ENCODE measurements around the gene PTMS.

The PTMS gene

DNA sequence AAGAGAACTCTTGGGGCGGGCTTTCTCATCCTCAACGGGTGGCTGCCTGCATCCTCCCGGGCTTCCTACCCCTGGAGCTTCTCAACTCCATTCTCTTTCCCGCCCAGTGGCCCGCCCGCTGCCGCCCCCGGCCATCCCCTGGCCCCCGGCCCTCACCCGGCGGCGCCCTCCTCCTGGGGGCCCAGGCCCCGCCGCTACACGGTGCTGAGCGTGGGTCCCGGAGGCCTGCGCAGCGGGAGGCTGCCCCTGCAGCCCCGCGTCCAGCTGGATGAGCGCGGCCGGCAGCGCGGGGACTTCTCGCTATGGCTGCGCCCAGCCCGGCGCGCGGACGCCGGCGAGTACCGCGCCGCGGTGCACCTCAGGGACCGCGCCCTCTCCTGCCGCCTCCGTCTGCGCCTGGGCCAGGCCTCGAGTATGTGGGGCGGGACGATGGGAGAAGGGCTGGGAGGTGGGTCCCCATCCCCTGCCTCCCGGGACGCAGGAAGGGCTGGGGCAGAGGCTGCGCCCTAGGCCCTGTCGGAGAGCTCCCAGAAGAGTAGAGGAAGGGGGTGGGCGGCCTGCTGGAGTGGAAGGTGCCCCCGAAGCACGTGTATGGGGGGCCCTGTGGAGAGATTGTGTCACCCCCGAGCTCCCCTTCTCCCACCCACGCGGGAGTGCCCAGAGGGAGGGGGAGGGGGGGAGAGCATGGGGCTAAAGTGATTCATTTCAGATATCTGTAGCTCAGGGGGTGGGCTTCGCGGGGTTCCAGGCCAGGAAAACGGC lies 7.6 kb downstream of the PTMS start:
- Histone ChIP-seq H3K27ac (ENCODE audit: poor library complexity, severe bottlenecking) (no peak overlapping the region), H3K9me3 (ENCODE audit: severe bottlenecking) (no peaks in the 10 kb centered on the region), H3K36me3 (ENCODE audit: low read depth) (peaks cover 9% of the 10 kb centered on the region; the same call in 1 of the 2 replicates), H3K4me3 (ENCODE audit: severe bottlenecking) (no peak overlapping the region), H3K4me1 (ENCODE audit: insufficient read depth, poor library complexity, severe bottlenecking) (peaks cover 4% of the 10 kb centered on the region), H3K27me3 (ENCODE audit: insufficient read depth, poor library complexity, severe bottlenecking) (no peaks in the 10 kb centered on the region)
- TF ChIP-seq, protein P1, sequence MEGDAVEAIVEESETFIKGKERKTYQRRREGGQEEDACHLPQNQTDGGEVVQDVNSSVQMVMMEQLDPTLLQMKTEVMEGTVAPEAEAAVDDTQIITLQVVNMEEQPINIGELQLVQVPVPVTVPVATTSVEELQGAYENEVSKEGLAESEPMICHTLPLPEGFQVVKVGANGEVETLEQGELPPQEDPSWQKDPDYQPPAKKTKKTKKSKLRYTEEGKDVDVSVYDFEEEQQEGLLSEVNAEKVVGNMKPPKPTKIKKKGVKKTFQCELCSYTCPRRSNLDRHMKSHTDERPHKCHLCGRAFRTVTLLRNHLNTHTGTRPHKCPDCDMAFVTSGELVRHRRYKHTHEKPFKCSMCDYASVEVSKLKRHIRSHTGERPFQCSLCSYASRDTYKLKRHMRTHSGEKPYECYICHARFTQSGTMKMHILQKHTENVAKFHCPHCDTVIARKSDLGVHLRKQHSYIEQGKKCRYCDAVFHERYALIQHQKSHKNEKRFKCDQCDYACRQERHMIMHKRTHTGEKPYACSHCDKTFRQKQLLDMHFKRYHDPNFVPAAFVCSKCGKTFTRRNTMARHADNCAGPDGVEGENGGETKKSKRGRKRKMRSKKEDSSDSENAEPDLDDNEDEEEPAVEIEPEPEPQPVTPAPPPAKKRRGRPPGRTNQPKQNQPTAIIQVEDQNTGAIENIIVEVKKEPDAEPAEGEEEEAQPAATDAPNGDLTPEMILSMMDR (IDR thresholded peaks at IDR 0.05; ENCODE audit: poor library complexity, severe bottlenecking), result no peak
- DNase-seq (ENCODE audit: low spot score) (no peak), ATAC-seq (ENCODE audit: low read depth) (no peak)

DNA sequence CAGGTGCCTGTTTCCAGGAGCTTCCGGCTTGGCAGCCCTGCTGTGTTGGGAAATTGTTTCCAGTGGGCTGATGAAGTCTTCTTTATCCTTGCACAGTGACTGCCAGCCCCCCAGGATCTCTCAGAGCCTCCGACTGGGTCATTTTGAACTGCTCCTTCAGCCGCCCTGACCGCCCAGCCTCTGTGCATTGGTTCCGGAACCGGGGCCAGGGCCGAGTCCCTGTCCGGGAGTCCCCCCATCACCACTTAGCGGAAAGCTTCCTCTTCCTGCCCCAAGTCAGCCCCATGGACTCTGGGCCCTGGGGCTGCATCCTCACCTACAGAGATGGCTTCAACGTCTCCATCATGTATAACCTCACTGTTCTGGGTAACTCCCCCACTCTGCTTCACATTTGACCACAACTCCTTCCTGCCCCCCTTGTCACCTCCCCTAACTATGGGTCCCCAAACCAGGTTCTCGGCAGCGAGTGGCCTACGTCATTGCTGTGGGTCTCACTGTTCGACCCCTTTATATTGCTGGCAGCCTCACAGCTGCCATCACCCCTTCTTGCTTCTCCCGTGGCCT lies 8.4 kb downstream of the PTMS start:
- ATAC-seq (ENCODE audit: low read depth) (no peak), DNase-seq (ENCODE audit: low spot score) (no peak)
- Histone ChIP-seq H3K4me1 (ENCODE audit: insufficient read depth, poor library complexity, severe bottlenecking) (peaks cover 3% of the 10 kb centered on the region), H3K36me3 (ENCODE audit: low read depth) (peaks cover 5% of the 10 kb centered on the region; the same call in 1 of the 2 replicates), H3K27ac (ENCODE audit: poor library complexity, severe bottlenecking) (no peak overlapping the region), H3K4me3 (ENCODE audit: severe bottlenecking) (no peak overlapping the region), H3K27me3 (ENCODE audit: insufficient read depth, poor library complexity, severe bottlenecking) (no peaks in the 10 kb centered on the region), H3K9me3 (ENCODE audit: severe bottlenecking) (no peaks in the 10 kb centered on the region)
- TF ChIP-seq, protein P1 (IDR thresholded peaks at IDR 0.05; ENCODE audit: poor library complexity, severe bottlenecking), result no peak

DNA sequence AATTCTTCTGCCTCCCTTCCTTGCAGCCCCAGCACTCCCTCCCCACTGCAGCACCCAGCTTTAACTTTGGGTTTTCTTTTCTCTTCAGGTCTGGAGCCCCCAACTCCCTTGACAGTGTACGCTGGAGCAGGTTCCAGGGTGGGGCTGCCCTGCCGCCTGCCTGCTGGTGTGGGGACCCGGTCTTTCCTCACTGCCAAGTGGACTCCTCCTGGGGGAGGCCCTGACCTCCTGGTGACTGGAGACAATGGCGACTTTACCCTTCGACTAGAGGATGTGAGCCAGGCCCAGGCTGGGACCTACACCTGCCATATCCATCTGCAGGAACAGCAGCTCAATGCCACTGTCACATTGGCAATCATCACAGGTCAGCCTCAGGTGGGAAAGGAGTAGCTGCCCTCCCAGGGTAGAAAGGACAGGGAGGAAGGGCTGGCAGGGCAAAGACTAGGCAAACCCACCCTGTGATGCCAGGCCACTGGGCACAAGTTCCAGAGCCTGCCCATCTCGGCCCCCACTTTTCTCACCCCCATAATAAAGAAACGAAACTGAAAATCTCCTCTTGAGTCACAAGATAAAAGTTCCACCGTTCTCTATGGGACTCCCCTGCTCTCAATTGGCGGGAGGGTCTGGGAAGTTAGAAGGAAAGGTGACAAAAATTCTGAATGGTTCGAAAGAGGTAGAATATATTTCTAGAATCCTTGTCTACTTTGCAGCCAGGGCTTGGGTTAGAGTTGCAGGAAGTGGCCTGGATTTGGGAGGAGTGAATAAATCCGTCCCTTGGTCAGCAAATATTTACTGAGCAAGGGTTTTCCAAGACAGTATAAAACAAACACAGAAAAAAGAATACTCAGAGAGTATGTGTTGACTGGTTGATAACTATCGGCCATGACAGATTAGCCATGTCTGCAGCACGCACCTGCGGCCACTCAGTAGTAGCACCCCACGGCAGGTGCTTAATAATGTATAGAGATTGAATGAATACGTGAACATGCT lies 9.3 kb downstream of the PTMS start:
- H3K4me1 ChIP-seq (ENCODE audit: insufficient read depth, poor library complexity, severe bottlenecking), result peaks cover 3% of the 10 kb centered on the region
- H3K27me3 ChIP-seq (ENCODE audit: insufficient read depth, poor library complexity, severe bottlenecking), result no peaks in the 10 kb centered on the region
- no peaks in the 10 kb centered on the region for H3K36me3 ChIP-seq (ENCODE audit: low read depth)
- no peak overlapping the region for H3K27ac ChIP-seq (ENCODE audit: poor library complexity, severe bottlenecking)
- ATAC-seq (ENCODE audit: low read depth) (no peak), DNase-seq (ENCODE audit: low spot score) (no peak)
- H3K4me3 ChIP-seq (ENCODE audit: severe bottlenecking), result no peak overlapping the region
- TF ChIP-seq, protein P1 (IDR thresholded peaks at IDR 0.05; ENCODE audit: poor library complexity, severe bottlenecking), result no peak
- H3K9me3 ChIP-seq (ENCODE audit: severe bottlenecking), result no peaks in the 10 kb centered on the region

DNA sequence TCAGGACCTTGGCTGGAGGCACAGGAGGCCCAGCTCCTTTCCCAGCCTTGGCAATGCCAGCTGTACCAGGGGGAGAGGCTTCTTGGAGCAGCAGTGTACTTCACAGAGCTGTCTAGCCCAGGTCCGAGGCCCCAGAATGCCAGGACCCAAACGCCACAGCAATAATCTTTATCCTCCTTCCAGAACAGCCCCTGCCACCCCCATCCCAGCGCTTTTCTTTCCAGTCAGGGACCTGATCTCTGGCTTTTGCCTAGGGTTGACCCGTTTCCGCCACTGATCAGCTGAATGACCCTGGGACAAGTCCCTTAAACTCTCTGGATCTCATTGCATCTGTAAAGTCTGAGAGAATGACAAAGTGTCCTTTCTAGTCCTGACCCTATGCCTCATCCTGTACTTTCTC lies 11.2 kb downstream of the PTMS start:
- H3K27me3 ChIP-seq (ENCODE audit: insufficient read depth, poor library complexity, severe bottlenecking), result no peaks in the 10 kb centered on the region

More for the DNA sequence above, 11.2 kb downstream of the PTMS start:
- Histone ChIP-seq H3K36me3 (ENCODE audit: low read depth) (no peaks in the 10 kb centered on the region), H3K4me1 (ENCODE audit: insufficient read depth, poor library complexity, severe bottlenecking) (peaks cover 3% of the 10 kb centered on the region), H3K4me3 (ENCODE audit: severe bottlenecking) (no peak overlapping the region), H3K27ac (ENCODE audit: poor library complexity, severe bottlenecking) (no peak overlapping the region), H3K9me3 (ENCODE audit: severe bottlenecking) (no peaks in the 10 kb centered on the region)
- DNase-seq (ENCODE audit: low spot score) (no peak), ATAC-seq (ENCODE audit: low read depth) (no peak)
- TF ChIP-seq, protein P1 (IDR thresholded peaks at IDR 0.05; ENCODE audit: poor library complexity, severe bottlenecking), result no peak
